MM.1S (cell line): Measurements from ENCODE around the gene SLC25A26.

Experiments
- DNase-seq: peaks from one replicate; pipeline ENCODE4 v3.0.0-alpha.2; 2015
- H2AFZ ChIP-seq: fragments of 300-600 bp; sonication (generic); 2 replicates; pipeline ENCODE4 v1.6.0; 2016; ENCODE audit warnings: antibody characterized with exemption, low read length
- H3F3A ChIP-seq: fragments of 300-600 bp; sonication (generic); 2 replicates; pipeline ENCODE4 v1.6.1; 2016; ENCODE audit warnings: mild to moderate bottlenecking, antibody characterized with exemption, low read length, moderate library complexity, mixed read lengths; ENCODE audit not compliant: insufficient read depth
- H3K27ac ChIP-seq: fragments of 300-600 bp; sonication (generic); 2 replicates; pipeline ENCODE4 v1.5.1; 2016; ENCODE audit warnings: mild to moderate bottlenecking, low read length
- H3K27me3 ChIP-seq: fragments of 300-600 bp; sonication (generic); replicated peaks from 2 replicates; pipeline ENCODE4 v1.6.0; 2016; ENCODE audit warnings: low read length; ENCODE audit not compliant: insufficient read depth
- H3K36me3 ChIP-seq: fragments of 300-600 bp; sonication (generic); replicated peaks from 2 replicates; pipeline ENCODE4 v1.6.1; 2016; ENCODE audit warnings: mild to moderate bottlenecking, low read length, mixed read lengths; ENCODE audit not compliant: insufficient read depth
- H3K4me1 ChIP-seq: fragments of 300-600 bp; sonication (generic); 2 replicates; pipeline ENCODE4 v1.6.1; 2016; ENCODE audit warnings: low read length, mixed read lengths
- H3K4me2 ChIP-seq: fragments of 300-600 bp; sonication (generic); 2 replicates; pipeline ENCODE4 v1.6.0; 2016; ENCODE audit warnings: low read depth, low read length
- H3K4me3 ChIP-seq: fragments of 300-600 bp; sonication (generic); 2 replicates; pipeline ENCODE4 v1.5.1; 2016; ENCODE audit warnings: low read length, mixed read lengths
- H3K79me2 ChIP-seq: fragments of 300-600 bp; sonication (generic); 2 replicates; pipeline ENCODE4 v1.6.1; 2016; ENCODE audit warnings: mixed run types, low read length, mixed read lengths
- H3K9ac ChIP-seq: fragments of 300-600 bp; sonication (generic); 2 replicates; pipeline ENCODE4 v1.6.1; 2016; ENCODE audit warnings: low read length, mixed read lengths
- H3K9me2 ChIP-seq: fragments of 300-600 bp; sonication (generic); replicated peaks from 2 replicates; pipeline ENCODE4 v1.6.1; 2016; ENCODE audit warnings: mild to moderate bottlenecking, low read length, mixed read lengths; ENCODE audit not compliant: insufficient read depth
- H3K9me3 ChIP-seq: fragments of 300-600 bp; sonication (generic); replicated peaks from 2 replicates; pipeline ENCODE4 v1.6.1; 2016; ENCODE audit warnings: mild to moderate bottlenecking, low read length, mixed read lengths; ENCODE audit not compliant: insufficient read depth
- H4K20me1 ChIP-seq: fragments of 300-600 bp; sonication (generic); 2 replicates; pipeline ENCODE4 v1.6.1; 2016; ENCODE audit warnings: mild to moderate bottlenecking, low read length, moderate library complexity, mixed read lengths; ENCODE audit not compliant: insufficient read depth
- CTCF ChIP-seq: fragments of 300-600 bp; sonication (generic); IDR thresholded peaks from 2 replicates; pipeline ENCODE4 v1.5.1; 2016; ENCODE audit warnings: antibody characterized with exemption, low read length, mixed read lengths
- EZH2 ChIP-seq: fragments of 300-600 bp; sonication (generic); optimal IDR thresholded peaks from 2 replicates; pipeline ENCODE3; 2017; ENCODE audit warnings: low read depth, mild to moderate bottlenecking, antibody characterized with exemption, low read length, mixed read lengths
- EZH2phosphoT487 ChIP-seq: fragments of 300-600 bp; sonication (generic); IDR thresholded peaks from 2 replicates; pipeline ENCODE4 v1.6.1; 2018; ENCODE audit warnings: antibody characterized with exemption, low read length

The SLC25A26 gene

DNA sequence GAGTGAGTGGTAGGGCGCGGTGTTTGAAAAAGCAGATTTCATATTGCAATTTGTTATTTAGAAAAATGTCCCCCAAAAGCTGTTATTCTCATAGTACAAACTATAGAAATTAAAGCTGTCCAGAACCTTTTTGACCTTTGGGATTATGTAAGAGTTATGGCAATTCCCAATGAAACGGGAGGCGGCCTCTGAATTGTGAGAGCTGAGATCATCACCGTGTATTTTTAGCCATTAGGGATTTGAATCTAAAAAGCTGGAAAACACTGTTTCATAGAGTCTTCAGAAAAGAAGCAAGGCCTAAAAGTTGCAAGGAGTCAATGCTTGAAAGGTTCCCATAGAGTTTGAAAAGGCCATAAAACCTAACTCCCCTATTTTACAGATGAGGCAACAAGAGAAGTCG lies 38.6 kb upstream of the SLC25A26 start:
- no peak overlapping the region for H3K9ac ChIP-seq
- TF ChIP-seq EZH2 (no peak), CTCF (no peak), EZH2phosphoT487 (no peak)
- no peak overlapping the region for H3K4me3 ChIP-seq
- H3F3A ChIP-seq = no peaks in the 10 kb centered on the region
- no peaks in the 10 kb centered on the region for H3K9me3 ChIP-seq
- H3K36me3 ChIP-seq = no peaks in the 10 kb centered on the region
- H4K20me1 ChIP-seq = no peaks in the 10 kb centered on the region
- H2AFZ ChIP-seq = no peak overlapping the region
- no peak overlapping the region for H3K4me2 ChIP-seq
- H3K27ac ChIP-seq = no peak overlapping the region
- H3K79me2 ChIP-seq = no peaks in the 10 kb centered on the region
- H3K27me3 ChIP-seq = no peaks in the 10 kb centered on the region
- no peaks in the 10 kb centered on the region for H3K9me2 ChIP-seq
- no peak for DNase-seq
- H3K4me1 ChIP-seq = no peaks in the 10 kb centered on the region

DNA sequence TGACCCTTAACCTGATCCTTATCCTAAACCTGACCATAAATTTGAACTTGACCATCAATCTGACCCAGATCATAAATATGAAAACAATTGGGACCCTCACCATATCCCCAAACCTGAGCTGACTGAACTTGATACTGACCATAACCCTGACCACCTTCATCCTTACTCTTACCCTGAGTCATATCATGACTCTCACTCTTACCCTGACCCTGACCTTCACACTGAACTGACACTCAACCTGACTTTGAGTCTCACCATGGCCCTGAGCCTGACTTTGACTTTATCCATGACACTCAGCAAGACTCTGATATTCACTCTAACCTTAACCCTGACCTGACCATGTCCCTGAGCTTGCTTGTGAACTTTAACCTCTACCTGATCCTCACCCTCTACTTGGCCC lies 34.3 kb upstream of the SLC25A26 start:
- Histone ChIP-seq H3F3A (no peaks in the 10 kb centered on the region), H3K4me2 (no peak overlapping the region), H3K27me3 (no peaks in the 10 kb centered on the region), H3K79me2 (no peaks in the 10 kb centered on the region), H3K4me3 (no peak overlapping the region), H3K9me3 (no peaks in the 10 kb centered on the region), H3K4me1 (no peaks in the 10 kb centered on the region), H3K27ac (no peak overlapping the region), H3K9ac (no peak overlapping the region), H4K20me1 (no peaks in the 10 kb centered on the region), H3K36me3 (no peaks in the 10 kb centered on the region), H3K9me2 (no peaks in the 10 kb centered on the region), H2AFZ (no peak overlapping the region)
- DNase-seq = no peak
- TF ChIP-seq EZH2phosphoT487 (no peak), EZH2 (no peak), CTCF (no peak)

GRCh38 chr3:66195347-66195783 lies 25.4 kb upstream of the SLC25A26 start:
- Histone ChIP-seq H3K79me2 (no peaks in the 10 kb centered on the region), H3K27ac (no peak overlapping the region), H4K20me1 (no peaks in the 10 kb centered on the region), H3K4me2 (no peak overlapping the region), H2AFZ (no peak overlapping the region), H3K4me1 (no peaks in the 10 kb centered on the region), H3K36me3 (no peaks in the 10 kb centered on the region), H3K9me3 (no peaks in the 10 kb centered on the region), H3K9ac (no peak overlapping the region), H3K9me2 (no peaks in the 10 kb centered on the region), H3K4me3 (no peak overlapping the region), H3F3A (no peaks in the 10 kb centered on the region), H3K27me3 (no peaks in the 10 kb centered on the region)
- no peak for TF ChIP-seq EZH2
- TF ChIP-seq EZH2phosphoT487 = no peak
- TF ChIP-seq CTCF = no peak
- DNase-seq = no peak
